SIG-M5 treated with dmso at 0.1 percent for 504 hours (cell line): ENCODE measurements around the gene CMTM1.
A peak's percentile ranks its signal among the peaks of the same experiment; 100 is the strongest.
"Not testable (repeated sequence)": the region's sequence is repeated elsewhere in the genome, so short reads cannot be mapped to it uniquely, and the experiment has no call there.

Experiments used
- DNase-seq: peaks from one replicate; lab custom pipeline; 2025; ENCODE audit not compliant: unreplicated experiment; lab: John Stamatoyannopoulos, UW

Gene CMTM1

DNA sequence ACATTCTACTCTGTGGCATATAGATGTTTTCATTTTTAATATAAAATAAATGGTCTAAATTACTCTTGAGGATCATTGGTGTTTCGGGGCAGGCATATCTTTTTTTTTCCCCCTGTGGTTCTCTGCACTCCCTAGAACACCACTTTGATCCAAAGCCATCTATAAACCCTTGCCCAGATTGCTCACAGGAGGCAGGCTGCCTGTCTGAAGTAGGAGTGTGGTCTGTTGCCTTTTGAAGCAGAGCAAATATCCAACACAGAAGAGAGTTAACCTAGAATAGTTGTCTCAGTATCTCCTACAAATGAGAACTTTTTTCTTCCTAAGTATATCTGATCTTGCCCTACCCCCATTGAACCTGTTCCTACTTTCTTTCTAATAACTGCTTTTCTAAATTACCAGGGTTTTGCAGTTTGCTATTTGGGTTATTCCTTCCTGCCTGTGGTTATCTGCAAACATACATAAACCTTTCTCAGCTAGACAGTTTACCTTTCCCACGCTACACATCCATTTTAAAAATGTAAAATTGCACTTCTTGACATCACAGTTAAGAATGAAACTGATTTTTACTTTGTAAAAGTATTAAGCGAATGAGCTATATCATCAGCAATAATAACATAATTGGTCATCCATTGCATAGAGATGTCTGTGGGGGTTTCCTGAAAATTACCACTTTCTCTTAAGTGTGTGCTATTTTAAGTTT is 4.7 kb upstream of the CMTM1 start:
- no peak for DNase-seq

GRCh38 chr16:66562409-66562808 is 3.8 kb upstream of the CMTM1 start:
- DNase-seq = no peak

- DNase-seq = no peak
These were observed 3.3 kb upstream of the CMTM1 start for GRCh38 chr16:66562986-66563385.

GRCh38 chr16:66563574-66564334 is 2.5 kb upstream of the CMTM1 start:
- DNase-seq = no peak

DNA sequence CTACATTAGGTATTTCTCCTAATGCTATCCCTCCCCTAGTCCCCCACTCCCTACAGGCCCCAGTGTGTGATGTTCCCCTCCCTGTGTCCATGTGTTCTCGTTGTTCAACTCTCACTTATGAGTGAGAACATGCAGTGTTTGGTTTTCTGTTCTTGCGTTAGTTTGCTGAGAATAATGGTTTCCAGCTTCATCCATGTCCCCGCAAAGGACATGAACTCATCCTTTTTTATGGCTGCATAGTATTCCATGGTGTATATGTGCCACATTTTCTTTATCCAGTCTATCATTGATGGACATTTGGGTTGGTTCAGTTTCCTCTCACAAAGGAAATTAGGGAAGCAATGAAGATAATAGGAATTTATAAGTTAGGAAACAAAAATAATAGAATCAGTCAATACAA is 1.0 kb downstream of the CMTM1 start:
- DNase-seq = not testable (repeated sequence)

GRCh38 chr16:66568355-66568754 is 2.1 kb downstream of the CMTM1 start:
- DNase-seq = no peak

- no peak for DNase-seq
These were observed 2.9 kb downstream of the CMTM1 start for GRCh38 chr16:66569131-66569530.

- DNase-seq = no peak
These were observed 3.7 kb downstream of the CMTM1 start for GRCh38 chr16:66569827-66570405.

- no peak for DNase-seq
These were observed 6.1 kb downstream of the CMTM1 start for GRCh38 chr16:66572356-66572755.

- DNase-seq = no peak
These were observed 7.8 kb downstream of the CMTM1 start for GRCh38 chr16:66574081-66574480.

DNA sequence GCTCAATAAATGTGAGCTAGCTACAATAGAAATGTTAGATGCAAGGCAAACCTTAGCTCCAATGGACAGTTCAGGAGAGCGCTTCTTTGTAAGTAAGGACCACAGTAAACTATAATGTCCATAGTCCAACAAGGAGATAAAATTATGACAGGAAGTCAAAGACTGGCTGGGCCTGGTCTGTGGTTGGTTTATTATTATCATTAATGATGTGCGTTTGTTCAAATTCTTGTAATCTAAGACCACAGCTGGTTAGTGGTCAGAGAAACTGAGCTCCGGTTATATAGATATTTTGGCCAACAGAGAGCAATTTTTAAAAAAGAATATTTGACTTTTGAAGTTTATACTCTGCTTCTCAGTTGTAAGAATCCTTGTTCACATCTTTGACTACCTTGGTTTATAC is 8.3 kb downstream of the CMTM1 start:
- no peak for DNase-seq

DNA sequence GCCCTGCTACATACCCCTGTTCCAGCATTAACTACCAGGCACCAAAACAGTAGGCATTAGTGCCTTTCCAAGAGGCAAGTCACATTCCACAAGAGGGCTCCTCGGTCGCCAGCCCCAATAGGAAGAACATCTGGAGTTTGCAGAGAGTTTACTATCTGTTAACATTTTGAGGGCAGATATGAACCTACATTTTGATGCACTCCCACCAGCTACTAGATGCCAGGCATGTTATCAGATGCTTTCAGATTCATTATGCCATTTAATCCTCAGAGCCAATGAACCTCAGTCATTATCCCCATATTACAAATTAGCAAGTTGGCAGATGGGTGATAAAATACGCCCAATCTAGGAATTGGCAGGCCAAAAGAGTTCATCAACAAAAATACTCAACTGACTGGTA is 8.8 kb downstream of the CMTM1 start:
- no peak for DNase-seq

GRCh38 chr16:66576296-66576695 is 10.1 kb downstream of the CMTM1 start:
- no peak for DNase-seq

GRCh38 chr16:66578651-66579531 is 12.7 kb downstream of the CMTM1 start, which contains the start of gene CMTM2:
Gene CMTM2, plus strand, starts transcription at chr16:66579463. Its CDS starts 145 bp downstream, at chr16:66579608.
- DNase-seq = no peak

- DNase-seq = peak; percentile 12
These were observed 14.5 kb downstream of the CMTM1 start for GRCh38 chr16:66580605-66581209.

DNA sequence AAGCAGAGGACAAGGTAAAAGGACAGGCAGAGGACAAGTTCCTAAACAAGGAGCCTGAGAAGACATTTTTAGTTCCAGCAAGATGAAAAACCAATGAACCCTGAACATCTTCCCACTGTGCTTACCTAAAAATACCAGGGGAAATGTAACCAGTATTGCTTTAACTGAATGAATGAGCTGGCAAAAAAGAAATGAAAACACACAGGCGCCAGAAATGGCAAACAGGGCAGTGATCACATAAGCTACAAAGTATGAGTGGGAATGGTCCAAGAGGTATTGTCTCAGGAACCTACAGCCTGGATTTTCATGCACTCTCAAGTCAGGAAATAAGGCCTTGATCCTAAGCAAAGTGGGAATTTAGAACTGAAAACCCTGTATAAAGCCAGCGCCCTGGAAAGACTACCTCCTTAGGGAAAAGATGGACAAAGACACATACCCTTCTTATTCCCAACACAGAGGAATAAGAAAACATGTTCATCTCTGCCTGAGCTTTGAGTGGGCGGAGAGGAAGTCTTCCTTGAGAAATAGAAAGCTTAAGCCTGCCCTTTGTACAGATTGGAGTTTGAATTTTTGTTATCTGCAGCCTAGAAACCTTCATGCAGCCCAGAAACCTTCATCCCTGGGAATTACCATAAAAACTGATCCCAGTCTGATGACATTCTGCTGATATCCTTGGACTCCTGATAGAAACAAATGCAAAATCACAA is 15.2 kb downstream of the CMTM1 start:
- no peak for DNase-seq

DNA sequence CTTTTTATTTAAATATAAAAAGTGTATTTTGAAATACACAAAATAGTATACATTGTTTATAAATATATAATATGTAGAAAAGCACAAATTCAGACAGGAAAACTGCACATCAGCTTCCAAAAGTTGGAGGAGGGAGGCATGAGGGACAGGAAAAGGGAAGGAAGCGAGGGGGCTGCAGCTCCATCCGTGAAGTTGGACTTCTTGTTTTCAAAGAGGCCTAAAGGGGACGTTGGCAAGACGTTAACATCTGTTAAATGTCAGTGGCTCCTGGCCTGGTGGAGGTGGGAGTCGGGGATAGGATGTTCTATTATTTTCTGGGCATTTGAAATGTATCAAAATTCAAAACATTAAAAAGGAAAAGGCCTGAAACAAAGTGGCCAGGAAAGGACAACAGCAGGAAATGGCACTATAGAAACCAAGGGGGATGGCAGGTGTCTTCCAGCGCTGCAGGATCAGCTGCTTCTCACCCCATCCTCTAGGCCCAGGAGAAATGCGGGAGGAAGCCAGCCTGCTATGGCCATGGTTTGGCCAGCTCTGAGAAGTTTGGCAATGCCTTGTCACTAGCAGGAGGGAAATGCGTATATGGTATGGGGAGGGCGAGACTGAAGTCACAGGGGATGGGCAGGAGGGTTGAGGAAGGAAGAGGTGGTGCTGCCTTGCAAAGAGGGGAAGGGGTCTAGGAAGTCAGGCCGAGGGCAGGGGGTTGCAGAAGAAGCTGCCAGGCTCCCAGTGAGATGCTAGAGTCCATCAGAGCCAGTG is 19.4 kb downstream of the CMTM1 start:
- DNase-seq = no peak

GRCh38 chr16:66587881-66588600 is 21.8 kb downstream of the CMTM1 start:
- DNase-seq = no peak
